ENCODE data around the gene R3HCC1L.

The R3HCC1L gene

GRCh38 chr10:98268694-98269431 is 134.4 kb downstream of the R3HCC1L start:
- H3K4me3 ChIP-seq (ENCODE audit: low read depth, low read length), result no peak overlapping the region
- TF ChIP-seq CTCF (IDR thresholded peaks at IDR 0.05; ENCODE audit: borderline replicate concordance, insufficient read depth, low read depth, low read length), result no peak

GRCh38 chr10:98269435-98269912 is 135.0 kb downstream of the R3HCC1L start:
- no peak for TF ChIP-seq CTCF (IDR thresholded peaks at IDR 0.05; ENCODE audit: borderline replicate concordance, insufficient read depth, low read depth, low read length)
- H3K4me3 ChIP-seq (ENCODE audit: low read depth, low read length), result no peak overlapping the region

- no peak for TF ChIP-seq CTCF (IDR thresholded peaks at IDR 0.05; ENCODE audit: borderline replicate concordance, insufficient read depth, low read depth, low read length)
- no peak overlapping the region for H3K4me3 ChIP-seq (ENCODE audit: low read depth, low read length)
These were observed 135.8 kb downstream of the R3HCC1L start for GRCh38 chr10:98270073-98270740.

GRCh38 chr10:98270786-98271185 is 136.3 kb downstream of the R3HCC1L start:
- TF ChIP-seq CTCF (IDR thresholded peaks at IDR 0.05; ENCODE audit: borderline replicate concordance, insufficient read depth, low read depth, low read length), result no peak
- H3K4me3 ChIP-seq (ENCODE audit: low read depth, low read length), result no peak overlapping the region

- H3K4me3 ChIP-seq (ENCODE audit: low read depth, low read length), result no peak overlapping the region
- TF ChIP-seq CTCF (IDR thresholded peaks at IDR 0.05; ENCODE audit: borderline replicate concordance, insufficient read depth, low read depth, low read length), result no peak
These were observed 137.8 kb downstream of the R3HCC1L start for GRCh38 chr10:98272245-98272644.

- no peak overlapping the region for H3K4me3 ChIP-seq (ENCODE audit: low read depth, low read length)
- no peak for TF ChIP-seq CTCF (IDR thresholded peaks at IDR 0.05; ENCODE audit: borderline replicate concordance, insufficient read depth, low read depth, low read length)
These were observed 138.2 kb downstream of the R3HCC1L start for GRCh38 chr10:98272656-98273055.
